Amniotic epithelial cell (primary cell): Measurements from ENCODE around the gene CASP8AP2.
A peak's percentile ranks its signal among the peaks of the same experiment; 100 is the strongest.
"Not testable (repeated sequence)": the region's sequence is repeated elsewhere in the genome, so short reads cannot be mapped to it uniquely, and the experiment has no call there.

Source experiments
- DNase-seq: peaks from one replicate; pipeline ENCODE4 v3.0.0-alpha.2; 2010; ENCODE audit warnings: low read depth

The CASP8AP2 gene

GRCh38 chr6:89826029-89826528 is 3.6 kb upstream of the CASP8AP2 start:
- peak; percentile 33 for DNase-seq

- DNase-seq: not testable (repeated sequence)
These were observed 1.1 kb upstream of the CASP8AP2 start for GRCh38 chr6:89828475-89828987.

- DNase-seq: no peak
These were observed 650 bp upstream of the CASP8AP2 start for GRCh38 chr6:89828988-89829471.

- no peak for DNase-seq
These were observed 610 bp downstream of the CASP8AP2 start for GRCh38 chr6:89830170-89830809.

- DNase-seq: no peak
These were observed 5.5 kb downstream of the CASP8AP2 start for GRCh38 chr6:89834884-89835792.

- DNase-seq: no peak
These were observed 7.1 kb downstream of the CASP8AP2 start for GRCh38 chr6:89836639-89837222.

GRCh38 chr6:89840538-89840937 is 10.9 kb downstream of the CASP8AP2 start:
- DNase-seq: peak; percentile 34

GRCh38 chr6:89842228-89842627 is 12.5 kb downstream of the CASP8AP2 start:
- peak; percentile 17 for DNase-seq

GRCh38 chr6:89843070-89843469 is 13.4 kb downstream of the CASP8AP2 start:
- DNase-seq: peak; percentile 21

GRCh38 chr6:89847513-89847912 is 17.8 kb downstream of the CASP8AP2 start:
- DNase-seq: not testable (repeated sequence)

GRCh38 chr6:89853068-89853467 is 23.4 kb downstream of the CASP8AP2 start:
- DNase-seq: peak; percentile 73

- no peak for DNase-seq
These were observed 28.4 kb downstream of the CASP8AP2 start for GRCh38 chr6:89858041-89858440.

- DNase-seq: no peak
These were observed 30.1 kb downstream of the CASP8AP2 start for GRCh38 chr6:89859744-89860143.

- DNase-seq: no peak
These were observed 32.6 kb downstream of the CASP8AP2 start for GRCh38 chr6:89862273-89862672.

- no peak for DNase-seq
These were observed 33.0 kb downstream of the CASP8AP2 start for GRCh38 chr6:89862698-89863097.

- DNase-seq: no peak
These were observed 36.5 kb downstream of the CASP8AP2 start for GRCh38 chr6:89866024-89866678.

GRCh38 chr6:89873721-89874120 is 44.0 kb downstream of the CASP8AP2 start:
- no peak for DNase-seq

GRCh38 chr6:89874438-89874837 is 44.8 kb downstream of the CASP8AP2 start:
- DNase-seq: no peak

GRCh38 chr6:89886378-89887120 is 56.9 kb downstream of the CASP8AP2 start:
- DNase-seq: no peak

- peak; percentile 10 for DNase-seq
These were observed 57.9 kb downstream of the CASP8AP2 start for GRCh38 chr6:89887452-89888137.
